ENCODE results near the gene AJAP1. TPM values are rescaled to one million over a fixed set of nuclear protein-coding genes. Genes with fewer than 3 reads are reported as not detected.

AJAP1 gene
- total RNA-seq, 1 donor from 2014 or later: 7.3 TPM

- DNase-seq: no peak
These were observed 87.5 kb downstream of the AJAP1 start for GRCh38 chr1:4741876-4742423.

- no peak for DNase-seq
These were observed 89.8 kb downstream of the AJAP1 start for GRCh38 chr1:4743978-4744750.

- no peak for DNase-seq
These were observed 91.2 kb downstream of the AJAP1 start for GRCh38 chr1:4745560-4745959.

- no peak for DNase-seq
These were observed 95.0 kb downstream of the AJAP1 start for GRCh38 chr1:4749406-4749805.

GRCh38 chr1:4750177-4750576 is 95.8 kb downstream of the AJAP1 start:
- DNase-seq: no peak

- no peak for DNase-seq
These were observed 97.7 kb downstream of the AJAP1 start for GRCh38 chr1:4752059-4752458.

- no peak for DNase-seq
These were observed 100.4 kb downstream of the AJAP1 start for GRCh38 chr1:4754816-4755215.

GRCh38 chr1:4755301-4755845 is 101.0 kb downstream of the AJAP1 start:
- DNase-seq: no peak

GRCh38 chr1:4755864-4756504 is 101.6 kb downstream of the AJAP1 start:
- no peak for DNase-seq

- DNase-seq: no peak
These were observed 102.6 kb downstream of the AJAP1 start for GRCh38 chr1:4756851-4757580.

- DNase-seq: no peak
These were observed 105.3 kb downstream of the AJAP1 start for GRCh38 chr1:4759671-4760070.

GRCh38 chr1:4760088-4760487 is 105.7 kb downstream of the AJAP1 start:
- no peak for DNase-seq

GRCh38 chr1:4761324-4761723 is 106.9 kb downstream of the AJAP1 start:
- DNase-seq: no peak

GRCh38 chr1:4762146-4762545 is 107.7 kb downstream of the AJAP1 start:
- no peak for DNase-seq

GRCh38 chr1:4767308-4767707 is 112.9 kb downstream of the AJAP1 start:
- DNase-seq: no peak

GRCh38 chr1:4768553-4768952 is 114.1 kb downstream of the AJAP1 start:
- DNase-seq: no peak

- no peak for DNase-seq
These were observed 115.3 kb downstream of the AJAP1 start for GRCh38 chr1:4769516-4770280.

- no peak for DNase-seq
These were observed 116.3 kb downstream of the AJAP1 start for GRCh38 chr1:4770713-4771112.

- DNase-seq: no peak
These were observed 116.9 kb downstream of the AJAP1 start for GRCh38 chr1:4771267-4771666.

- no peak for DNase-seq
These were observed 117.3 kb downstream of the AJAP1 start for GRCh38 chr1:4771721-4772120.

GRCh38 chr1:4772294-4773010 is 118.0 kb downstream of the AJAP1 start:
- DNase-seq: no peak
